Parathyroid adenoma (tissue), 2 donors: ENCODE measurements around the gene SLC8A1.

Source experiments
- H2AFZ ChIP-seq: fragments of 300-600 bp; sonication (generic); one replicate; pipeline ENCODE4 v1.7.0; 2017; ENCODE audit warnings: antibody characterized with exemption, mild to moderate bottlenecking
- H3K27ac ChIP-seq: fragments of 300-600 bp; sonication (generic); one replicate; pipeline ENCODE4 v1.7.0; 2017
- H3K27me3 ChIP-seq: fragments of 300-600 bp; sonication (generic); one replicate; pipeline ENCODE4 v1.7.0; 2017; ENCODE audit warnings: low read length; ENCODE audit not compliant: control insufficient read depth, insufficient read depth
- H3K36me3 ChIP-seq: fragments of 300-600 bp; sonication (generic); one replicate; pipeline ENCODE4 v1.7.0; 2017; ENCODE audit warnings: low read length; ENCODE audit not compliant: control insufficient read depth, insufficient read depth
- H3K4me1 ChIP-seq: fragments of 300-600 bp; sonication (generic); one replicate; pipeline ENCODE4 v1.7.0; 2017; ENCODE audit warnings: control low read depth
- H3K4me2 ChIP-seq: fragments of 300-600 bp; sonication (generic); one replicate; pipeline ENCODE4 v1.7.0; 2017; ENCODE audit warnings: low read length
- H3K4me3 ChIP-seq: fragments of 300-600 bp; sonication (generic); one replicate; pipeline ENCODE4 v1.7.0; 2017; ENCODE audit warnings: low read depth, low read length
- H3K79me2 ChIP-seq: fragments of 300-600 bp; sonication (generic); one replicate; pipeline ENCODE4 v1.7.0; 2017; ENCODE audit warnings: control low read depth
- H3K9ac ChIP-seq: fragments of 300-600 bp; sonication (generic); one replicate; pipeline ENCODE4 v1.7.0; 2017; ENCODE audit warnings: mild to moderate bottlenecking
- H3K9me3 ChIP-seq: fragments of 300-600 bp; sonication (generic); one replicate; pipeline ENCODE4 v1.7.0; 2017; ENCODE audit warnings: low read length; ENCODE audit not compliant: control insufficient read depth
- TF ChIP-seq, protein P1 (sequence below): fragments of 300-600 bp; sonication (generic); IDR thresholded peaks from one replicate; pipeline ENCODE4 v1.7.0; 2017; ENCODE audit warnings: antibody characterized with exemption, mild to moderate bottlenecking
- donor health status: primary hyperparathyroidism.

Gene SLC8A1

DNA sequence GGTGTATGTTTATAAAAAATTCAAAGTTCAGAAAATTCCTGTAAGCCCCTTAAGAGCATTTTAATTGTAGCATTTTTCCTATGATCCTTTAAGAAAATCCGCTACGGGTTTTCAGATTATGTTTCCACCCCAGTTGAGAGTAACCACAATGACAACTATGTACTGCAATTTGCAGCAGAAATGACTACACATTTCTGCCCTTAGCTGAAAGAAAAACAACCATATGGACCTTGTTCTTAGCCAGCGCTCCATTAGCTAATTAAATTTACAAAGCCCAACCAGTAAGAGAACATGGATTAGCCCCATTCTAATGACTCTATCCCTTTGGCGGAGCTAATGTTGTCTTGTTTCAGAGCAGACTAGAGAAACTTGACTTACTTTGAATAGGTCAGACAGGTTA, 247.6 kb downstream of the SLC8A1 start:
- no peak overlapping the region for H3K4me3 ChIP-seq
- H3K27ac ChIP-seq = no peak overlapping the region
- H3K4me1 ChIP-seq = no peaks in the 10 kb centered on the region
- no peaks in the 10 kb centered on the region for H3K79me2 ChIP-seq
- H3K4me2 ChIP-seq = no peak overlapping the region
- no peak overlapping the region for H2AFZ ChIP-seq
- no peak overlapping the region for H3K9ac ChIP-seq
- H3K36me3 ChIP-seq = no peaks in the 10 kb centered on the region
- no peaks in the 10 kb centered on the region for H3K9me3 ChIP-seq
- no peaks in the 10 kb centered on the region for H3K27me3 ChIP-seq
- TF ChIP-seq, protein P1, sequence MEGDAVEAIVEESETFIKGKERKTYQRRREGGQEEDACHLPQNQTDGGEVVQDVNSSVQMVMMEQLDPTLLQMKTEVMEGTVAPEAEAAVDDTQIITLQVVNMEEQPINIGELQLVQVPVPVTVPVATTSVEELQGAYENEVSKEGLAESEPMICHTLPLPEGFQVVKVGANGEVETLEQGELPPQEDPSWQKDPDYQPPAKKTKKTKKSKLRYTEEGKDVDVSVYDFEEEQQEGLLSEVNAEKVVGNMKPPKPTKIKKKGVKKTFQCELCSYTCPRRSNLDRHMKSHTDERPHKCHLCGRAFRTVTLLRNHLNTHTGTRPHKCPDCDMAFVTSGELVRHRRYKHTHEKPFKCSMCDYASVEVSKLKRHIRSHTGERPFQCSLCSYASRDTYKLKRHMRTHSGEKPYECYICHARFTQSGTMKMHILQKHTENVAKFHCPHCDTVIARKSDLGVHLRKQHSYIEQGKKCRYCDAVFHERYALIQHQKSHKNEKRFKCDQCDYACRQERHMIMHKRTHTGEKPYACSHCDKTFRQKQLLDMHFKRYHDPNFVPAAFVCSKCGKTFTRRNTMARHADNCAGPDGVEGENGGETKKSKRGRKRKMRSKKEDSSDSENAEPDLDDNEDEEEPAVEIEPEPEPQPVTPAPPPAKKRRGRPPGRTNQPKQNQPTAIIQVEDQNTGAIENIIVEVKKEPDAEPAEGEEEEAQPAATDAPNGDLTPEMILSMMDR = no peak

- H3K27me3 ChIP-seq = no peaks in the 10 kb centered on the region
- no peak overlapping the region for H2AFZ ChIP-seq
- no peak overlapping the region for H3K27ac ChIP-seq
- H3K4me1 ChIP-seq = no peaks in the 10 kb centered on the region
- H3K36me3 ChIP-seq = no peaks in the 10 kb centered on the region
- H3K4me2 ChIP-seq = no peak overlapping the region
- TF ChIP-seq, protein P1 = no peak
- H3K79me2 ChIP-seq = no peaks in the 10 kb centered on the region
- no peak overlapping the region for H3K9ac ChIP-seq
- H3K4me3 ChIP-seq = no peak overlapping the region
- H3K9me3 ChIP-seq = no peaks in the 10 kb centered on the region
Measured at GRCh38 chr2:40202798-40203400, 249.0 kb downstream of the SLC8A1 start.

DNA sequence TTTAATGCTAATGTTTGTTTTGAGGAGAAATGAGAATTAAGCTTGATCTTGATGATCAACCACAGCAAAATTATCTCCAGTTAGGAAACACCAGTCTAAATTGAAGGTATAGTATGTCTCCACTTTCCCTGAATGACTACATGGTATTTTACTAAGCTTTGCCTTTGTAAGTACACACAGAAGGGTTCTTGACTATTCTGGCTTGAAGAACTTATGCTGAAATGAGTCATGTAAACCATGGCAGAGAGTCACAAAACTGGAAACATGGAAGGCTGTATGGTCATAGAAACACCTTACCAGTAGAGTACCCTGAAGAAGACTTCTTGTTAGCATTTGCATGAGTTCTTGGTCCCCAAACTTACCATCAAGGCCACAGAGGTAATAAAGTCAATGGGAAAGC, 250.5 kb downstream of the SLC8A1 start:
- H2AFZ ChIP-seq = no peak overlapping the region
- H3K79me2 ChIP-seq = no peaks in the 10 kb centered on the region
- no peaks in the 10 kb centered on the region for H3K36me3 ChIP-seq
- H3K27me3 ChIP-seq = no peaks in the 10 kb centered on the region
- H3K27ac ChIP-seq = no peak overlapping the region
- no peak overlapping the region for H3K4me2 ChIP-seq
- TF ChIP-seq, protein P1 = no peak
- no peak overlapping the region for H3K4me3 ChIP-seq
- no peaks in the 10 kb centered on the region for H3K9me3 ChIP-seq
- no peak overlapping the region for H3K9ac ChIP-seq
- H3K4me1 ChIP-seq = no peaks in the 10 kb centered on the region

- Histone ChIP-seq H3K9me3 (no peaks in the 10 kb centered on the region), H2AFZ (no peak overlapping the region), H3K4me3 (no peak overlapping the region), H3K9ac (no peak overlapping the region), H3K27ac (no peak overlapping the region), H3K4me2 (no peak overlapping the region), H3K27me3 (no peaks in the 10 kb centered on the region), H3K79me2 (no peaks in the 10 kb centered on the region), H3K36me3 (no peaks in the 10 kb centered on the region), H3K4me1 (no peaks in the 10 kb centered on the region)
- TF ChIP-seq, protein P1 = no peak
Measured at GRCh38 chr2:40200366-40200915, 251.4 kb downstream of the SLC8A1 start.

GRCh38 chr2:40199771-40200170, 252.1 kb downstream of the SLC8A1 start:
- Histone ChIP-seq H3K36me3 (no peaks in the 10 kb centered on the region), H2AFZ (no peak overlapping the region), H3K4me2 (no peak overlapping the region), H3K27me3 (no peaks in the 10 kb centered on the region), H3K9ac (no peak overlapping the region), H3K4me3 (no peak overlapping the region), H3K4me1 (no peaks in the 10 kb centered on the region), H3K9me3 (no peaks in the 10 kb centered on the region), H3K27ac (no peak overlapping the region), H3K79me2 (no peaks in the 10 kb centered on the region)
- TF ChIP-seq, protein P1 = no peak
